Vagina (tissue), 2 donors: ENCODE data around the gene ARHGAP26.

Experiments
- POLR2A ChIP-seq, 2 donors: fragments of 450-650 bp; IDR thresholded peaks; one replicate each; pipeline ENCODE4 v1.6.1; 2017; ENCODE audit warnings: antibody characterized with exemption in 2 of 2, mild to moderate bottlenecking in 2 of 2, moderate library complexity in 2 of 2
- POLR2AphosphoS5 ChIP-seq, 2 donors: sonication (generic); formaldehyde crosslinking; IDR thresholded peaks; one replicate each; pipeline ENCODE4 v1.9.0; 2017; ENCODE audit warnings: antibody characterized with exemption in 2 of 2, mild to moderate bottlenecking in 2 of 2, low read depth in 1 of 2; ENCODE audit not compliant: insufficient read depth in 1 of 2
- TF ChIP-seq, protein P1 (sequence below), 3 experiments: fragments of 450-650 bp in 2 of 3; fragments of 200-600 bp in 1 of 3; sonication (generic) in 1 of 3; IDR thresholded peaks; one replicate each; pipeline ENCODE4 v1.5.1; 2017 to 2019; ENCODE audit warnings: antibody characterized with exemption in 3 of 3, mild to moderate bottlenecking in 2 of 3, moderate library complexity in 2 of 3

DNA sequence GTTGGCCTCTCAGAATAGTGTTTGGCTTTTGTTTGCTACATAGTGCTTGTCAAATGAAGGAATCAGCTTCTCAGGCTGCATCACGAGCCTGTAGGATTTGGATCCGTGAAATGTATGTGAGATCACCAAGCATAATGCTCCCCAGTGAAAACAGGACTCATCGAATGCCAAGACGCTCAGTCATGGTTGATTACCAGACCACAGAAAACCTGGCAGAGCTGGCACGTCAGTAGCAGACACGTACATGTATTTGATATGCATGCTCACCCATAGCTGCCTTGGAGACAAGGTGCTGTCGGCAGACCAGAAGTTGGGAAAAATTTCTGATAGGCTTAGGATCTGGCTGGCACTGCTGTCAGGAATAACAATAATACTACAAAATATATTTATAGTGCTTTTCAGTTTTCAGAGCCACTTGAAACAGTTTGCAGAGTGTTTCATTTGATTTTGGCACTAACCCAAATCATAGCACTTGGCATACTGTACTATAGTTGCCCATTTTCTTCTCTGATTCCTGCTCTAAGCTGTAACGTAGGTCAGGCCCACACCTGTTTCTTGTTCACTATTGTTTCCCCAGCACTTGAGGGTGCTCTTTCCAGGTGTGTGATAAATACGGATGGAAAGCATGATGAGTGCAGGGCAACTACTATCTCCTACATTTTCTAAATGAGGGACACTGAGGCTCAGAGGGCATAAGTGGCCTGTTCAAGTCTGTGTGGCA lies 407.2 kb downstream of the ARHGAP26 start:
- TF ChIP-seq, protein P1, sequence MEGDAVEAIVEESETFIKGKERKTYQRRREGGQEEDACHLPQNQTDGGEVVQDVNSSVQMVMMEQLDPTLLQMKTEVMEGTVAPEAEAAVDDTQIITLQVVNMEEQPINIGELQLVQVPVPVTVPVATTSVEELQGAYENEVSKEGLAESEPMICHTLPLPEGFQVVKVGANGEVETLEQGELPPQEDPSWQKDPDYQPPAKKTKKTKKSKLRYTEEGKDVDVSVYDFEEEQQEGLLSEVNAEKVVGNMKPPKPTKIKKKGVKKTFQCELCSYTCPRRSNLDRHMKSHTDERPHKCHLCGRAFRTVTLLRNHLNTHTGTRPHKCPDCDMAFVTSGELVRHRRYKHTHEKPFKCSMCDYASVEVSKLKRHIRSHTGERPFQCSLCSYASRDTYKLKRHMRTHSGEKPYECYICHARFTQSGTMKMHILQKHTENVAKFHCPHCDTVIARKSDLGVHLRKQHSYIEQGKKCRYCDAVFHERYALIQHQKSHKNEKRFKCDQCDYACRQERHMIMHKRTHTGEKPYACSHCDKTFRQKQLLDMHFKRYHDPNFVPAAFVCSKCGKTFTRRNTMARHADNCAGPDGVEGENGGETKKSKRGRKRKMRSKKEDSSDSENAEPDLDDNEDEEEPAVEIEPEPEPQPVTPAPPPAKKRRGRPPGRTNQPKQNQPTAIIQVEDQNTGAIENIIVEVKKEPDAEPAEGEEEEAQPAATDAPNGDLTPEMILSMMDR (IDR thresholded peaks at IDR 0.05): no peak
- TF ChIP-seq POLR2AphosphoS5 (IDR thresholded peaks at IDR 0.05; ENCODE audit: insufficient read depth in 1 of 2, low read depth in 1 of 2) (peak in 1 of 2 donors; percentile 46), POLR2A (IDR thresholded peaks at IDR 0.05) (no peak)
